Chondrocyte (in vitro differentiated cells): ENCODE data around the gene IDH3G. TPM values are rescaled to one million over a fixed set of nuclear protein-coding genes. Genes with fewer than 3 reads are reported as not detected.
A peak's percentile ranks its signal among the peaks of the same experiment; 100 is the strongest.

Experiments used
- DNase-seq: peaks from one replicate; pipeline ENCODE4 v3.0.0; 2021; ENCODE audit warnings: mixed read lengths, low spot score
- H3K27ac Mint-ChIP-seq: one replicate; pipeline ENCODE4 v1.8.0; 2021; ENCODE audit warnings: mild to moderate bottlenecking, moderate library complexity, mixed read lengths; ENCODE audit not compliant: unreplicated experiment
- H3K27me3 Mint-ChIP-seq: 2 replicates; pipeline ENCODE4 v1.8.0; 2021; ENCODE audit warnings: low read depth, mixed read lengths
- H3K36me3 Mint-ChIP-seq: 2 replicates; pipeline ENCODE4 v1.8.0; 2021; ENCODE audit warnings: low read depth, mixed read lengths
- H3K4me1 Mint-ChIP-seq: 2 replicates; pipeline ENCODE4 v1.8.0; 2021; ENCODE audit warnings: low read depth, mild to moderate bottlenecking, mixed read lengths
- H3K4me3 Mint-ChIP-seq: one replicate; pipeline ENCODE4 v1.8.0; 2021; ENCODE audit warnings: mild to moderate bottlenecking, moderate library complexity, mixed read lengths; ENCODE audit not compliant: unreplicated experiment
- H3K9me3 Mint-ChIP-seq: 2 replicates; pipeline ENCODE4 v1.8.0; 2021; ENCODE audit warnings: low read depth, mixed read lengths
- total RNA-seq: library from RNA; stranded (reverse); gene quantifications from 3 replicates; pipeline ENCODE4 v1.2.1, GENCODE V29; 2021
- TF ChIP-seq, protein P1 (sequence below): fragments of 200-600 bp; sonication (generic); IDR thresholded peaks from 2 replicates; pipeline ENCODE4 v1.5.0; 2021; ENCODE audit warnings: antibody characterized with exemption, mild to moderate bottlenecking, moderate library complexity

Gene IDH3G
- total RNA-seq, 1 donor from 2014 or later = 42.8 TPM

DNA sequence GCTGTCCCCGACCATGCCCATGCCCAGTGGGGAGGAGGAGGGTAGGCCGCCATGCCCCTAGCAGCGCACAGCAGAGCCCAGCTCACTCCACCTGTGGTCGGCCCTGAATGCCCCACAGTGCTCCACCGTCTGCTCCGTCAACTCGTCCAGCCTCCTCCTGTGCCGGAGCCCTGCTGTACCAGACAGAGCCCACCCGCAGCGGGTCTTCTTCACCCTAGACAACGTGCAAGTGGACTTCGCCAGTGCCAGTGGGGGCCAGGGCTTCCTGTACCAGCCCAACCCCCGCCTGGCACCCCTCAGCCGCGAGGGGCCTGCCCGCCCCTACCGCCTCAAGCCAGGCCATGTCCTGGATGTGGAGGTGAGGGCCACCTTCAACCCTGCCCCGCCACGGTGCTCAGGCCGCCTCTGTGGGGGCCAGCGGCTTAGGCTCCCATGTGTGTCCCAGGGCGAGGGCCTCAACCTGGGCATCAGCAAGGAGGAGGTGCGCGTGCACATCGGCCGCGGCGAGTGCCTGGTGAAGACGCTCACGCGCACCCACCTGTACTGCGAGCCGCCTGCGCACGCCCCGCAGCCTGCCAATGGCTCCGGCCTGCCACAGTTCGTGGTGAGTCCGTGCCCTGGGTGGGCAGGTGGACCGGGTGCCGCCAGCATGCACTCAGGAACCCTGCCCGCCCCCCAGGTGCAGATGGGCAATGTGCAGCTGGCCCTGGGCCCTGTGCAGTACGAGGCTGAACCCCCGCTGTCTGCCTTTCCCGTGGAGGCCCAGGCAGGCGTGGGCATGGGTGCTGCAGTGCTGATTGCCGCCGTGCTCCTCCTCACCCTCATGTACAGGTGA, 20.2 kb downstream of the IDH3G start:
- DNase-seq = peak; percentile 94
- Mint-ChIP-seq H3K27ac (no peak overlapping the region), H3K36me3 (peaks cover 2% of the 10 kb centered on the region), H3K9me3 (no peaks in the 10 kb centered on the region), H3K4me1 (no peaks in the 10 kb centered on the region), H3K27me3 (no peaks in the 10 kb centered on the region), H3K4me3 (no peak overlapping the region)
- TF ChIP-seq, protein P1, sequence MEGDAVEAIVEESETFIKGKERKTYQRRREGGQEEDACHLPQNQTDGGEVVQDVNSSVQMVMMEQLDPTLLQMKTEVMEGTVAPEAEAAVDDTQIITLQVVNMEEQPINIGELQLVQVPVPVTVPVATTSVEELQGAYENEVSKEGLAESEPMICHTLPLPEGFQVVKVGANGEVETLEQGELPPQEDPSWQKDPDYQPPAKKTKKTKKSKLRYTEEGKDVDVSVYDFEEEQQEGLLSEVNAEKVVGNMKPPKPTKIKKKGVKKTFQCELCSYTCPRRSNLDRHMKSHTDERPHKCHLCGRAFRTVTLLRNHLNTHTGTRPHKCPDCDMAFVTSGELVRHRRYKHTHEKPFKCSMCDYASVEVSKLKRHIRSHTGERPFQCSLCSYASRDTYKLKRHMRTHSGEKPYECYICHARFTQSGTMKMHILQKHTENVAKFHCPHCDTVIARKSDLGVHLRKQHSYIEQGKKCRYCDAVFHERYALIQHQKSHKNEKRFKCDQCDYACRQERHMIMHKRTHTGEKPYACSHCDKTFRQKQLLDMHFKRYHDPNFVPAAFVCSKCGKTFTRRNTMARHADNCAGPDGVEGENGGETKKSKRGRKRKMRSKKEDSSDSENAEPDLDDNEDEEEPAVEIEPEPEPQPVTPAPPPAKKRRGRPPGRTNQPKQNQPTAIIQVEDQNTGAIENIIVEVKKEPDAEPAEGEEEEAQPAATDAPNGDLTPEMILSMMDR = no peak

DNA sequence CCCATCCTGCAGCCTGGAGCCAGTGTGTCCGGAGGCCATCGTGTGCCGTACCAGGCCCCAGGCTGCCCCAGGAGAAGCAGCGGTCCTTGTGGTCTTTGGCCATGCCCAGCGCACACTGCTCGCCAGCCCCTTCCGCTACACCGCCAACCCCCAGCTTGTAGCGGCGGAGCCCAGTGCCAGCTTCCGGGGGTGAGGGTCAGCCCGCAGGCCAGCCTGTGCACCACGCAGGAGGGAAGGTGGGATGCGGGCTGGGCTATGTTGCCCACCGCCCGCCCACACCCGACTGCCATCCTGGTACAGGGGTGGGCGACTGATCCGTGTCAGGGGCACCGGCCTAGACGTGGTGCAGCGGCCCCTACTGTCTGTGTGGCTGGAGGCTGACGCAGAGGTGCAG, 21.0 kb downstream of the IDH3G start:
- Mint-ChIP-seq H3K27ac (no peak overlapping the region), H3K36me3 (peaks cover 2% of the 10 kb centered on the region), H3K27me3 (no peaks in the 10 kb centered on the region), H3K4me3 (no peak overlapping the region), H3K4me1 (no peaks in the 10 kb centered on the region), H3K9me3 (no peaks in the 10 kb centered on the region)
- DNase-seq = peak; percentile 93
- TF ChIP-seq, protein P1 = no peak

DNA sequence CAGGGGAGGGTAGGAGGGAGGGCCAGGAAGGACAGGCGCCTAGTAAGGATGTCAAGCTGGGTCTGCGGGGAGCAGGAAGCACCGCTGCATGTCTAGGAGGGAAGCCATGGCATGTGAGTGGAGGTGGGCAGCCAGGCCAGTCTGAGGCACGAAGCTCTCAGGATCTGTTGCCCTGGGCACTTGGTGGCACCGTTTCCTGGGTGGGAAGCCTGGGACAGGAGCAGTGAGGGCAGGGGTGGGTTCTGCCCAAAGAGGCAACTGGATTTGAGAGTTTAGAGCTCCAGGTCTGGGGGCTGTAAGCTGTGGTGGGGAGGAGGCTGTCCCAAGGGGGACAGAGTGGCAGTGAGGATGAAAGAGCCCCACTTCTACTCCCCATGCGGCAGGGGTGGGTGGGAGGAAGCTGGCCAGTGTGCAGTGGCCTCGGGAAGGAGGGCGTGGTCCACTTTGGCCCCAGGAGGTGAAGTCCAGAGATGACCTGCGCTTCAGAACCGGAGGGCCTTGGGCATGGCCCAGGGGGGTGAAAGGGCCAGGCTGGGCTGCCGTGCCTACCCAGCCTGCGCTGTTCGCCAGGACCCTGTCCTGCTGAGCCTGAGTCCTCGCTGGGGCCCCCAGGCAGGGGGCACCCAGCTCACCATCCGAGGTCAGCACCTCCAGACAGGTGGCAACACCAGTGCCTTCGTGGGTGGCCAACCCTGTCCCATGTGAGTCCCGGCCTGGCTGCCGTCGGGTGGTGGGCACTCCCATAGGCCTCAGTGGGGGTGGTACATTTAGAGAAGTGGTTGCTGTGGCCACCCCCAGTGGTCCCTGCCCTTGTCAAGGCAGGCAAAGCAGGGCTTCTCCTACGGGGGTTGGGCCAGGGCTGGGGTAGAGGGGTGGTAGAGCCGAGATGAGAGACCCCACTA, 21.6 kb downstream of the IDH3G start:
- Mint-ChIP-seq H3K9me3 (no peaks in the 10 kb centered on the region), H3K4me1 (no peaks in the 10 kb centered on the region), H3K4me3 (no peak overlapping the region), H3K27ac (no peak overlapping the region), H3K27me3 (no peaks in the 10 kb centered on the region), H3K36me3 (peaks cover 2% of the 10 kb centered on the region)
- peak; percentile 88 for DNase-seq
- TF ChIP-seq, protein P1 = no peak

DNA sequence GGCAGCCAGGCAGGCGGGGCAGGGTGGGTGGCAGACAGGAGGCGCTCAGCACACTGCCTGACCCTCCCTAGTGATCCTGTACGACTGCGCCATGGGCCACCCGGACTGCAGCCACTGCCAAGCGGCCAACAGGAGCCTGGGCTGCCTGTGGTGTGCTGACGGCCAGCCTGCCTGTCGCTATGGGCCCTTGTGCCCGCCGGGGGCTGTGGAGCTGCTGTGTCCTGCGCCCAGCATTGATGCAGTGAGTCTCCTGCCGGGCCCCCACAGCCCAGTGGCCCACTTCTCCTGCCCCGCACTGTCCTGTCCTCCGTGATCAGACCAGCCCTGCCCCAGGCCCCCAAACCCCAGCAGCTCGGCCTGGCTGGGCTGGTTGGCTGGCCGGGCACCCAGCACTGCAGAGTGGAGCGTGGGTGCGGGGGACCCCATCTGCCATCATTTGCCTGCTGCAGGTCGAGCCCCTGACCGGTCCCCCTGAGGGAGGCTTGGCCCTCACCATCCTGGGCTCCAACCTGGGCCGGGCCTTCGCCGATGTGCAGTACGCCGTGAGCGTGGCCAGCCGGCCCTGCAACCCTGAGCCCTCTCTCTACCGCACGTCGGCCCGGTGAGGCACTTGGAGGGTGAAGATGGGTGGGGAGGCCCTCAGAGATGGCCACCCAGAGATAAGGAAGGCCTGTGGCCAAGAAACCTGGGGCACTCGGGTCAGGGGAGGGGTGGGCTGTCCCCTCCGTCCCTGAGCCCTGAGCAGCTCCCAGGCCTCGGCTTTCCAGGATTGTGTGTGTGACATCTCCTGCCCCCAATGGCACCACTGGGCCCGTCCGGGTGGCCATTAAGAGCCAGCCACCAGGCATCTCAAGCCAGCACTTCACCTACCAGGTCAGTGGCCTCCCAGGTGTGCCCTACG, 22.5 kb downstream of the IDH3G start:
- peaks cover 2% of the 10 kb centered on the region for H3K36me3 Mint-ChIP-seq
- H3K4me3 Mint-ChIP-seq = no peak overlapping the region
- peak; percentile 93 for DNase-seq
- peaks cover 3% of the 10 kb centered on the region for H3K4me1 Mint-ChIP-seq
- H3K9me3 Mint-ChIP-seq = no peaks in the 10 kb centered on the region
- H3K27me3 Mint-ChIP-seq = no peaks in the 10 kb centered on the region
- TF ChIP-seq, protein P1 = no peak
- H3K27ac Mint-ChIP-seq = no peak overlapping the region
